NCI-H1417 (cell line): ENCODE data around the gene RHBDD1.
A peak's percentile ranks its signal among the peaks of the same experiment; 100 is the strongest.

Experiments
- DNase-seq, 3 experiments: peaks; one replicate each; lab custom pipeline; 2025; lab: John Stamatoyannopoulos, UW

The RHBDD1 gene

DNA sequence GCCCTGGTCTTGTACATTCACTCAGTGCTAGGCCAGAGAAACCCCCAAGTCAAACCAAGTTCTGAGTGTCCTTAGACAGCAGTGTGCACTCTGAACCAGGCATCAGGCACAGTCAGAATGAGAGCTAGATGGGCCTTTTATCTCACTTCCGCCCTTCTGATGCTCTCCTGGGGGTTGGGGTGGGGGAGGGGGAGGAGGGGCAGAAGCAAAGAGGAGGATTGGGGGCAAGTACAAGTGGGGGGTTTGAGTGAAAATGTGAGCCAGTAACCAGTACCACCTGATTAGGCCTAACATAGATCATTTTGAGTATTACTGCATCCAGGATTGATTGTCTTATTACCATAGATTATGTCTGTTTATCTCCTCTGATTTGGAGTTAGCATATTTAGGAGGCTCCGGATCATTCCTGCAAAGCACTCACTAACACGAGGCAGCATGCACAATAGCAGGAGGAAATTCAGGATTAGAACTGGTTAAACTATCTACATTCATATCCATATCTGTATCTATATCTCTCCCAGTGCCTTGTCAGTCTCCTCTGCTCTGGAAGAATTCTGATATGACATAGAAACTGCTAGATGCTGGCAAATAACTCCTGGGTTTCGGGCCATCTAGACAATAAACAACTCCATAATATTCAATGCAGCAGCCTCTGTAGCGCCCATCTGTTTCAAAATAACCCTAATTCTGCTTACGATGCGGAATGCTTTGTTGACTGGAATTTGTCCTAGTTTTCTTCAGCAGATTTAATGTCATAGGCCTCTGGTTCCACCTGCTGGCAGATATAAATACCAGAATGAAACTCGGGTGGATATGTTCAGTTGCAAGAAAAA is 149.1 kb downstream of the RHBDD1 start:
- peak; percentile 6 to 86 (median 47) for DNase-seq

DNA sequence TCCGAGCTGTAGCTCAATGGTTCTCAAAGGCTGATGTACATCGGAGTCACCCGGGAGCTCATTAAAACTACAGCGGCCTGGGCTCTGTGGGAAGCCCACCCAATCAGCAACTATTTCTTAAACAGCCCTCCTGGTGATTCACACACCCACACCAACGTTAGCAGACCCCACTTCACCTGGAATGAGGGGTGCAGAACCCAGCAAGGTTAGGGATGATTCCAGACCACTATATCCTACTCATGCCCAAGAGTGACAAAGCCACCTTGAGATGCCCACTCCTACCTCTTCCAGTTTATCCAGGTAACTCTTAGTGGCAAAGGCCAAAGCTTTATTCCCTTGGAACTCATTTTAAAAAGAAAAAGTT is 149.7 kb downstream of the RHBDD1 start:
- no peak for DNase-seq

DNA sequence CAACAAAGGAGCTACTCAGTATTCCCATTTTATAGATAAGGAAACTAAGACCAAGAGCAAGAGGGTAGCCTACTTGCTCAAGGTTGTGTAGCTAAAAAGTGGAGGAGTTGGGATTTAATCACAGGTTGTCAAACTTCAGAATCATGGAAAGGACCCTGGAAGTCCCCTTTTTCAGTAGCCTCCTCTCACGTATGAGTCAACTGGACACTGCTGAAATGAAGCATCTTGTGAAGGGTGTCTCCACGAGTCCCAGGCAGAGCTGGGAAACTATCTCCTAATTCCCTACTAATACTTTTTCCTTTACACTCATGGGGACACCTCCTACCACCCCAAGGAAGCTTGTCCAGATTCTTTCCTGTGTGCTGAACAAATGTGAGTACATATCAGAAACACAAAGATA is 155.8 kb downstream of the RHBDD1 start:
- no peak for DNase-seq

DNA sequence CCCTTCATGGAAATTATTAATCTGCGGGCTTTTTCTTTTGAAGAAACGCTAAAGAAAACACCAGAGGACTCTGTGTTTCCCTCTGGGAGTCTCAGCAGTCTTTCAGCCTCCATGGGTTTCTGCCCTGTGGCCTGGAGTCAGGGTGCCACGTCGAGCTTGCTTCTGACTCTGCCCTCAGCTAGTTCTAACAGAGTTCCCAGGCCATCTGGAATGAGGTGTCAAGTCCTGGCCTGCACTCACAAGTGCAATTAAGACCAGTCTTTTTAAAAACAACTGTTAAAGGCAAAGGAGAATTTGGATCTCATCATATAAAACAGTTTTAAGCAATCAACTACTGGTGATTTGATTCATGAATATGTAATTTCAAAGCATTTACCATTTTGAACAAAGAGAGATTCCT is 157.3 kb downstream of the RHBDD1 start:
- DNase-seq: no peak

DNA sequence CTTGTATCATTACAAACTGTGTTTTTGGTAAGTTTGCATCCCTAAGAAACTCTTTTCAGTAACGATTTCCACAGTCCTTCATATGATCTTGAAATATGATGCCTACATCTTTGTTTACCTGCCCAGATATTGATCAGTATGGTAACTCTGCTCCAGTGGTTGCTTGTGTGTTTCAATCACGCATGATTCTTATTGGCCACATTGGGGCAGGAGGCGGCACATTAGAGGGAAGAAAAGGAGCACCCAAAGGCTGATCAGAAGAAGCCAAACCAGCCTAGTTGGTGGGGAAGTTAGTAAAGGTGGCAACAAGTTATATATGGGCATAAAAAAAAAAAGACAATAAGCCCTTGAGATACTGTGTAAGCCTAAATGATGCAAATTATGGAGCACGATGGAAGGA is 158.9 kb downstream of the RHBDD1 start:
- no peak for DNase-seq

DNA sequence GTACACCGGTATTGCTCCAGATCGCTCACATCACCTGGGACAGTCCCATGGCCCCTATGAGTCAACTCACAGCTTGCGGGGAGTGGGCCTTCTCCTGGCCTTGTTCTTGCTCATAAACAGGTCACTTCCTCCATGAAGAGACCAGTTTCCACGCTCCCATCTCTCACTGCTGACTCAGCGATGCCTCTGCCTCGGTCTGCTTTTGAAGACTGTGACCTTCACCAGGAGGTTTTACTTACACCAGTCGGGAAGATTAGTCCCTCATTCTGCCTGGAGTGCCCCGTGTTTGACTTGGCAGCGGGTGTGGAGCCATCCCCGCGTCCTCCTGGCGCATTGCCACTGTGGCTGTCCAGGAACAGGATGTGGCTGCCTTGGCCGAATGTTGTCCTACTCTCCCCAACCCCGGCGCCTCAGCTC is 159.8 kb downstream of the RHBDD1 start:
- DNase-seq: no peak

DNA sequence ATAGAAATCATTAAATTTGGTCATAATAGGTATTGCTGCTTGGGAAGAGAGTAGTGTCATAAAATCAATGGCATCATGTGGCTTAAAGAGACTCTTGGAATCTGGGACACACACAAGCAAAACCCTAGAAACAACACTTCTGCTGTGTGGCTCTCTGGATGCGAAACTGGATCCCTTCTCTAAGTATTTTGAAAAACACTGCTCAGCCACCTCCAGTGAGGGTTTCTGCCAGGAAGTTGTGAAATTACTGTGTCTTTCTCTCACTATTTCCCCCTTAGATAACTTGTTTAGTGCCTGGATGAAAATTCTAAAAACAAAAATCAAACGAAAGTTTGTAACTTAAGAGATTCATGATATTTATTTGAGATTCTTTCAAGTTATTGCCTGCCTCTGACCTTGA is 163.8 kb downstream of the RHBDD1 start:
- DNase-seq: no peak

DNA sequence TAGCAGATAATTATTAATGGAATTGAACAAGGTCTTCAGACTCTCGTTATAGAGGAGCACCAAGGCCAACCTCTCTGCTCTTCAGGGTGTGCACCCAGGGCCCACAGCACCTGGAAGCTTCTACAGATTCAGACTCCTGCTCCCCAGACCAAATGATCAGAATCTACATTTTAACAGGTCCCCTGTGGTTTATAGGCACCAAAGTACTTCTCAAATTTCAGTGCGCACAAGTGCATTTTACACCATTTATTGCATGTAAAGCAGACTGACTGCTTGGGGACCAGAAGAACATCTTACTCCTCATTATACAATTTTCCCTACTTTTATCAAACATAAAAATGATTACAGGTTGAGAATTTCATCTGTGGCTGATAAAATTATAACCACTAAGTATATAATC is 164.3 kb downstream of the RHBDD1 start:
- peak in 1 of 3 experiments; percentile 33 for DNase-seq

DNA sequence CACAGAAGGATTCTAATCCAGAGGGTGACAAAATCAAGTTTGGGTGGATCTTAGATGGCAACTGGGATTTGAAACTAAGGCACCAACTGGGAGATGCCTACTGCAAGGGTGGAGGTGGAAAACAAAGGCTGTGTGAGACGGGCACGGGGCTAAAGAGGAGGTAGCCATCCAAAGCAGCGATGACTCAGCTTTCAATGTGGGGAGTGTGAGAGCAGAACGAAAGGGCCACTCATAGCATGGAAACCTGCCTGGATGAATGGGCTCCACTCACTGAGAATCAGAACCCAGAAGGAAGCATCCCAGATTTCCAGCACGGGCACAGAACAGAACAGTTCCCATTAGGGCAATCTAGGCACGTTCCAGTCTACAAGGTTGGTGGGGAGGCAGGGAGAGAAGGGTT is 168.6 kb downstream of the RHBDD1 start:
- DNase-seq: no peak

DNA sequence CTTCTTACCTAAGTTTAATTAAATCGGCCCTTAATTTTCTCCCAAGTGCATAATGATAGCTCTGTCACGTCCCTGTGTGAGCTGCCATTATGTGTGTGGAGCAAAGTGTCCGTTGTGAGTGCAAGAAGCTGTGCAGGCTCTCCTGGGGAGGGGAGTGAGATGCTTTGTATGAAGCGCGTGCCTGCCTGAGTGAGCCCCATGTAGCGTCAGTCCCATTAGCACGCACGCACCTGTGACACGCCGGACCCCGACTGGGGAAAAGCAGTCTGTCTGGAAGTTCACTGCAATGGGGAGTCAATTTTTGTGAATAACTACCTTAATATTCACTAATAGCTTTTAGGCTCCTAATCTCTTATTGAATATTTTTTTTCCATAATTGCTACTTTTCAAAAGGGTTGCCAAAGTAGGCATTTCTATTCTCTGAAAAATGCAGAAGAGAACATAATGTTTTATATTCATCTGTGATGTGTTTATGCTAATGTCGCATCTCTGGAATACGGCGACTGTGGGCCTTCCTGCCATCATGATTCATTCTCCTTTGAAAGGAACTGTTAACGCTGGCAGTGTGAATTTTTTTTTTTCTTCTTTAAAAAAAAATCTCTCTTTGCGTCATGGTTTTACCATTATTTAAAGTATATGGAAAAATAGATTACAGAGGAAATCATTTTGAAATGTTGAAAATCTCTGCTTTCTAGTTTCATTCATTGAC is 170.5 kb downstream of the RHBDD1 start:
- DNase-seq: peak in 2 of 3 experiments; percentile 86 to 97

DNA sequence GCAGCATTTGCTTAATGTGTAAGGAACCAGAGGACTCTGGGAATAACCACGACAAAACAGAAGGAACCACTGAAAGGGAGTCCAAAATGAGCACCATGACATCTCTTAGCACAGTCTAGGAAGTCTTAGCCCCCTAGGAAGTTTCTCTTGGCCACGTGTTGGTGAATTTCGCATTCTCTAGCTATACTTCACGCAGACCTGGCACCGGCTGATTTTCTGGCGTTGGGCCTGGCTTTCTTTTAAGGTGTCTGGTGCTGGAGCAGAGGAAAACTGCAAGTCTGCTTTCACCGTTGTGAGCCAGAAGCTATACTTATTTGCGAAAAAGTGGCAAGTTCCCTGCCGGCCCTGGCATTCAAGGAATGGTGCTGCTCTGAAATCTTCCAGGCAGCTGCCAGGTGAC is 171.3 kb downstream of the RHBDD1 start:
- peak in 1 of 3 experiments; percentile 29 for DNase-seq

DNA sequence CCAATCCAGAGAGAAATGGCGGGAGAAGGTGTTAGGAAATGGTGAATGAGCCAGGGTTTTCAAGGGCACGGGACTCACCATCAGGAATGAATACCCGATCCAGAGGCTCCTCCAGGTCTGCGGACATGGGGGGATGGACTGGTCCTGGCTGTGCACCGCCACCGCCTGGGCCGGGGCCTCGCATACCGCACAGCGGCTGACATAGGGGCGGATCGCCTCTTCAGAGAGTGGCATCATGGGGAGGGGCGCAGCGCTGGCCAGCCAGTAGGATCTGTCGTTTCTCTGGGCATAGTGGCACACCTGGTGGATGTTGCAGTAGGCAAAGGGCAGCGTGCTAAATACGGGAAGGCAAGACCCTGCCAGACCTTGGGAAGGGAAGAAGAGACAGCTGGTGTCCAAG is 172.1 kb downstream of the RHBDD1 start:
- no peak for DNase-seq

DNA sequence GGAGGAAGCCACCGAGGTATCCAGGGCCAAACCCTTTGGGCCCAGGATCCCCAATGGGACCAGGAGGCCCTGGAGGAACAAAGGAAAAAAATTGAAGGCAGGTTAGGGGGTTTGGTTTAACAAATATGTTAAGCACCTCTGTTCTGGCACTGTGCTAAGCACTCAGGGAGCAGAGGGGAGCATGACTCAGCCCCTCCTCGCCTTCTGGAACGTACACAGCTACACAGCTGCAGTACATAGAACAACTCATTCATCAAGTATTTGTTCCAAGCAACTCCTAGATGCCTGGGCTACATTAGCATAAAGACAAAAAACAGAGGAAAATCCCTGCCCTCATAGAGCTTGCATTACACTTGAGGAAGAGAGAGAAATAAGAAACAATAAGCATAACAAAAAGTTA is 174.6 kb downstream of the RHBDD1 start:
- DNase-seq: no peak

DNA sequence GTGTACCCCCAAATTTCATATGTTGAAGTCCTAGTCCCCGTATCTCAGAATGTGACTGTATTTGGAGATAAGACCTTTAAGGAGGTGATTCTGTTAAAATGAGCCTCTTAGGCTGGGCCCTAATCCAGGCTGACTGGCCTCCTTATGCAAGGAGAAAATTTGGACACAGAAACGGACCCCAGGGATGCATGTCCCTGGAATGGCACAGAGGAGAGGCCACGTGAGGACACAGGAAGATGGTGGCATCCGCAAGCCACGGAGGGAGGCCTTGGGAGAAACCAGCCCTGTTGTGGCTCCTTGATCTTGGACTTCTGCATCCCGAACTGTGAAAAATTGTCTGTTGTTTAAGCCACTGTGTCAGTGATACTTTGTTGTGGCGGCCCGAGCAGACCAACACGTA is 177.5 kb downstream of the RHBDD1 start:
- DNase-seq: no peak

DNA sequence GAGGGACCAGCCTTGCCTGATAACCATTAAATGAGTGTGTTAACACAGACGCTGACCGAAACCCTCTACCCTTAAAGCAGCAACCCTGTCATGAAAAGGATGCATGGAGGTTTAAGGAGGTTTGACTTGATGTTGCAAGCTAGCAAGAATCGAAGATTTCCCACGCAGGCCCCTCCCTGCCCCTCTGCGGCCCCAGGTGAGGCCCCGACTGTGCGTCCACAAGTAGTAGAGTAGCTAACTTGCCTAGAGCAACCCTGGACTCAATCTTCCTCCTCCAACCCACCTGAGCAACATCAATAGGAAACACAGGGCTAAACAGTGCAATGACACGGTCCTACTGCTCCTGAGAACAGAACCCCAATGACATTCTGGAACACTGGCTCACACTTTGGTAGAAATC is 178.0 kb downstream of the RHBDD1 start:
- DNase-seq: no peak

DNA sequence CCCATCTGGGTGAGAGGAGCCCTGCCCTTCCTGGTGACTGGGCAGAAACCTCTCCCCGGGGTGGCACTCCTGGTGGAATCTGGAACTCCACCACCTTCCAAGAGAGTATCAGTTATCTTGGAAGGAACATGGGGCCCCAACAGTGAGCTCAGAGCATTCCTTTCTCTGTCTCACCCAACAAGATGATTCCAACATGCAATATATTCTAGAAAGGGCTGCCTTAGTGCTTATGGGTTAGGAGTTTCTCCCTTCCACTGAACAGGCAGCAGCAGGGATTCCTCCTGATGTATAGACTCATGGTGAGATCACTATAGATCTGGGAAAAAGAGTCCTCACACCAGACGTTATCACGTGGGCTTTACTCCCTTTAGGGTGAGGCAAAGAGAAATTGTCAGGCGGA is 181.0 kb downstream of the RHBDD1 start:
- no peak for DNase-seq

DNA sequence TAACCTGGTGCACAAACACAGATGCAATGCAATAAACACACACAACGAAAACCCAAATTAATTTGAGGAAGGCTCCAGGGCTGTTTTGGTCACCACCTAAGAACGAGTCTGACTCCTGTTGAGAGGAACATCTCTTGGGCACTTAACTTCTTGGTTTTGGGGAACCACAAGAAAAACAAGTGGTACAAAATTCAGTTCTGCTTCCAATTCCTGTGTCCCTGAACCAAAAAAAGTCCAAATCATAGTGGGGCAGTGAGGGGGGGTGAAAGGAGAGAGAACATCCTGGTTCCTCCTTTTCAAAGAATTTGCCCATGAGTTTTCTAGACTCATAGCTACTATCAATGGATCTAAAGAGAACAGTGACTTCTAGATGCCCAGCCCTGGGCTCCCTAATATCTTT is 184.6 kb downstream of the RHBDD1 start:
- DNase-seq: no peak

DNA sequence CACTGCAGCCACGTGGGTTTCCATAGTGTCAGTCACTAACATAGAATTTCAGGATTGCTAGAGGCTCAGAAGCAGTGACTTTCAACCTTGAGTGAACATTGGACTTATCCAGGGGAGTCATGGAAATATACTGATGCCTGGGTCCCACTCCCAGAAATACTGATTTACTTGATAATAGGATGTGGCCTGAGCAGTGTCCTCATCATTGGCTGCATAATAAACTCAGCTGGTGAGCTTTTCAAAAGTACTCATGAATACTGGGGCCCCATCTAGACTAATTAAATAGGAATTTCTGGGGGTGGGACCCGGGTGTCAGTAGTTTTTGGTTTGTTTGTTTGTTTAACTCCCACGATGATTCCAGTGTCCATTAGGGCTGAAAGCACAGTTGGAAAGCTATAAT is 186.8 kb downstream of the RHBDD1 start:
- no peak for DNase-seq

DNA sequence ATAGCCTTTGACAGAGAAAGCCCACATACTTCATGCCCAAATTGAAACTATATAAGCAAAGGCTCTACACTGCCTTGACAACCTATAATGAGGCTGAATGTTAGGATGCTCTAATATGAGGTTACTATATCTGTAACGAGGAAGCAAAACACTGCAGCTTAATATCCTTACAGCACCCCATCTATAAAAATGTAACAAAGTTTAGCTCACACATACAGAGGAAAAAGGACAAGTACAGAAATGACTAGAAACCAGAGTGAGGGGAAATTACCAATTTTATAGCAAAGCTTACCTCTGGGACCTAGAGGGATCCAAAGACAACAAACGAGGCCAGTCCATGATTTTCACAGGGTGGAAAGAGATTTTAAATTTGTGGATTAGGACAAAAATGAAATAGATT is 189.7 kb downstream of the RHBDD1 start:
- DNase-seq: no peak

DNA sequence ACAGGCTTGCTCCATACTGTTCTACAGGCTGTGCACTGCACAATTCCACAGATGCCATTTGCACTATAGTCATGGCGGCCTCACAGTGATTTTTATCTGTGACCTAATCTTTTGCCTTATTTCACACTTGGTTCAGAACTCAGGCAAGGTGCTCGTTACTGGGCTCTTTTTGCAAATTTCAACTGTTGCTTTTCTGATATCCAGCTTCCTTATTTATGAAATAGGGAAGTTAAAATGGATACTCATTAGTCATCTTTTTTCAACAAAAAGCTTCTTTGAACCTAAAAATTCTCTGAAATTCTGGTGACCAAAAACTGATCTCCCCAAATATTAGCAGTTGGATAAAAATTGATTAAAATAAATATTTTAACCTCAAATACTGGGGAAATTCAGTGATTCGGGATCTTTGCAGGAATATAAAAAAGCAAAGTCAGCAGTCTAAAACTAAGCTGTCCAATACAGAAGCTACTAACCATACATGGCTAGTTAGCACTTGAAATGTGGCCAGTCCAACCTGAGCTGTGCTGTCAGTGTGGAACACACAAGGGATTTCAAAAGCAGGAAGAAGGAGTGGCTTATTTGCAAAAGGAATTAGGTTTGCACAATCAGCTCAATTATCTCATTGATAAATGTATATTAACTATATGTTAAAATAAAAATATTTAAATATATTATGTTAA is 193.7 kb downstream of the RHBDD1 start:
- no peak for DNase-seq

DNA sequence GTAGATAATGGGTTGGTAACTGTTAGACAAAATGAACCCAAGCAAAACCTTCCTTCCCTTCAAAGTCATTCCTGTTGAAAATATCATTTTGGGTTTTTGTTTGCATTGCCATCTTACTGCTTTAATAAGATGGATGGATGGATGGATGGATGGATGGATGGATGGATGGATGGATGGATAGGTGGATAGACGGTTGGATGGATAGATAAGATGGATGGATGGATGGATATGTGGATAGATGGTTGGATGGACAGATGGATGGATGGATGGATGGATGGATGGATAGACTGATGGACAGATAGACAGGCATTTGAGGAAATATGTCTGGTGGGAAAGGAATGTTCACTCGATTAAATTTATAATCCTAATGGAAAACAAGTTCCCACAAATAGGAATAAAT is 194.9 kb downstream of the RHBDD1 start:
- DNase-seq: no peak

DNA sequence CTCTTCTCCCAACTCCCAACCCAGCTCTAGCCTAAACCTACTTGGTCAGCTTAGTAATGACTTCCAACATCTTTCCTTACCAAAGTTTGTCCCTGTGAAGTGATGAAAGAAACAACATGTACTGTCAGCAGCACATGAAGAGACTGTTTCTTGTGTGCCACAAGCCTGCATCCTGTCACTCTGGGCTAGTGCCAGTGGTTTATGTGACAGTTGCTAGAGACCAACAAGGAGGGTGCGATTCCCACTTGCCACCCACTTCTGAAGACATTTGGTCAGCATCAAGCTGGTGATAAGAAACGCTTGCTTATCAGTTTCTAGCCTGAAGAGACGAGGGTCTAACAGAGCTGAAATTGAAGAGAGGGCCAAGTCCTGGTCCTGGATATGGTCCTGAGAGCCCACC is 195.5 kb downstream of the RHBDD1 start:
- no peak for DNase-seq
